Measurements from ENCODE around the gene FBXO22.
"Not testable (repeated sequence)": the region's sequence is repeated elsewhere in the genome, so short reads cannot be mapped to it uniquely, and the experiment has no call there.

The FBXO22 gene

DNA sequence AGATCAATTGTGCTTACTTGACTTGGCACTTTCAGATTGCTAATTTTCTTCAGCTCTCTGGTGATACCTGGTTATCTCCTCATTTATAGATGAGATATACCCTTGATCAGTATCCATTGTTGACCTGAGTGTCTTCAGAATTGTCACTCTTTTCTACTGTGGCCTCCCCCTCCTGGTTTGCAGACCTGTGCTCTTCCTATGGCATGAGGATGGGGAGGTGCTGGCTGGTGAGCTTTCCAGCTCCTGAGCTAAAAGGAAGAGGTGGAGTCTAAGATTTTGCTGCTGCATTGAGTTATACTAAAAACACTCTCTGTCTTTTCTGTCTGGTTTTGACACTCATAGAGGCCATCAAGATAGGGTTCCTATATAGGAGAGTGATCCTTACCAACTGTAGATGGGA lies 36.8 kb upstream of the FBXO22 start:
- no peak overlapping the region for H3K27ac ChIP-seq
- TF ChIP-seq, protein P1, sequence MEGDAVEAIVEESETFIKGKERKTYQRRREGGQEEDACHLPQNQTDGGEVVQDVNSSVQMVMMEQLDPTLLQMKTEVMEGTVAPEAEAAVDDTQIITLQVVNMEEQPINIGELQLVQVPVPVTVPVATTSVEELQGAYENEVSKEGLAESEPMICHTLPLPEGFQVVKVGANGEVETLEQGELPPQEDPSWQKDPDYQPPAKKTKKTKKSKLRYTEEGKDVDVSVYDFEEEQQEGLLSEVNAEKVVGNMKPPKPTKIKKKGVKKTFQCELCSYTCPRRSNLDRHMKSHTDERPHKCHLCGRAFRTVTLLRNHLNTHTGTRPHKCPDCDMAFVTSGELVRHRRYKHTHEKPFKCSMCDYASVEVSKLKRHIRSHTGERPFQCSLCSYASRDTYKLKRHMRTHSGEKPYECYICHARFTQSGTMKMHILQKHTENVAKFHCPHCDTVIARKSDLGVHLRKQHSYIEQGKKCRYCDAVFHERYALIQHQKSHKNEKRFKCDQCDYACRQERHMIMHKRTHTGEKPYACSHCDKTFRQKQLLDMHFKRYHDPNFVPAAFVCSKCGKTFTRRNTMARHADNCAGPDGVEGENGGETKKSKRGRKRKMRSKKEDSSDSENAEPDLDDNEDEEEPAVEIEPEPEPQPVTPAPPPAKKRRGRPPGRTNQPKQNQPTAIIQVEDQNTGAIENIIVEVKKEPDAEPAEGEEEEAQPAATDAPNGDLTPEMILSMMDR (conservative IDR thresholded peaks at IDR 0.05; ENCODE audit: low read depth): no peak
- ChIA-PET CTCF (no interaction called here), POLR2A (ENCODE audit: low non-redundant PET) (no interaction called here)
- DNase-seq (ENCODE audit: low spot score): no peak

DNA sequence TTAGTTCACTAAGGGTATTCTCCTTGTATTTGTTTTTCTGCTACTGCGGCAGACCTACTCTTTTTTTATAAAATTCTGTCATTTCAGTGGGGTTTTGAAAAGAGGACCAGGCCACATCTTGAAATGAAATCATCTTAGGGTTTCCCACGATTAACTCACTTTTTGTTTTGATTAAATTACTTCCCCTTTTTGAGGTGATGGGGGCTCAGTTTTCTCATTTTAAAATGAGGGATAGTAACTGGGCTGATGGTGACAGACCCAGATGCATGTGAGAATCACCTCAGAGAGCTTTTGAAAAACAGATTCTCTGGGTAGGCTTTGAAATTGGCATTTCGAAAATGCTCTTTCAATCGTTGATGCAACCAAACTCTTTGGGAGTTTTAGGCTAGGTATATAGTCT lies 36.2 kb upstream of the FBXO22 start:
- no peak overlapping the region for H3K27ac ChIP-seq
- ChIA-PET POLR2A (ENCODE audit: low non-redundant PET) (no interaction called here), CTCF (no interaction called here)

DNA sequence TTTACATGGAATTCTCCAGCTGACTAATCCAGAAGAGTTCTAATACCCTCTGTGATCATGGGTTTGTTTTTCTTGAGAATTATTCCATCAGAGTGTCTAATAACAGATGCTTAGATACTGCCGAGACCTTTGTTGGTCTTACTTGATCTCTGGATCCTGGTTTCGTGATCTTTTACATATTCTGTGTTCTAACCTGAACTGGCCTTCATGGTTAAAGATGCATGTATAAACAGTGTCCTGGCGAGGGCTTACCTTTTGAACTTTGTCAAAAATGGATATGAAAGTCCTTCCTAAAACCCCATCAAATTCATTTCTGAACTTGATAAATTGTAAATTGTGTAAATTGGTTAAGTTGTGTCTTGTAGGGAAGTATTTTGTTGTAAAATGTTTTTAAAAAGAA lies 35.7 kb upstream of the FBXO22 start:
- DNase-seq (ENCODE audit: low spot score): no peak
- TF ChIP-seq, protein P1 (conservative IDR thresholded peaks at IDR 0.05; ENCODE audit: low read depth): no peak
- ChIA-PET CTCF (no interaction called here), POLR2A (ENCODE audit: low non-redundant PET) (no interaction called here)
- no peak overlapping the region for H3K27ac ChIP-seq

More for the DNA sequence above, 36.2 kb upstream of the FBXO22 start:
- DNase-seq (ENCODE audit: low spot score): no peak
- TF ChIP-seq, protein P1 (conservative IDR thresholded peaks at IDR 0.05; ENCODE audit: low read depth): no peak

DNA sequence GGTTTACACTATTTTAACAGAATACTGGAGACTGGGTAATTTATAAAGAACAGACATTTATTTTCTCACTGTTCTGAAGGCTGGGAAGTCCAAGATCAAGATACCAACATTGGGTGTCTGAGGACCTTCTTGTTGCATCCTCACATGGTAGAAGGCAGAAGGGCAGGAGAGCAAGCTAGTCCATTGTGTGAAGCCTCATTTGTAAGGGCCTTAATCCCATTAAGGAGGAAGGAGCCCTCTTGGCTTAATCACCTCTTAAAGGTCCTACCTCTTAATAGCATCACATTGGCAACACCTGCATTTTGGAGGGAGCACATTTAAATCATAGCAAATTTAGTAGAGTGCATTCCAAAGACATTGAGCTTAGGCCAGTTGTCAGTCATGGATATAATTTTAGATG lies 34.2 kb upstream of the FBXO22 start:
- CTCF ChIA-PET: no interaction called here
- POLR2A ChIA-PET (ENCODE audit: low non-redundant PET): no interaction called here
- DNase-seq (ENCODE audit: low spot score): no peak
- TF ChIP-seq, protein P1 (conservative IDR thresholded peaks at IDR 0.05; ENCODE audit: low read depth): no peak
- H3K27ac ChIP-seq: no peak overlapping the region

DNA sequence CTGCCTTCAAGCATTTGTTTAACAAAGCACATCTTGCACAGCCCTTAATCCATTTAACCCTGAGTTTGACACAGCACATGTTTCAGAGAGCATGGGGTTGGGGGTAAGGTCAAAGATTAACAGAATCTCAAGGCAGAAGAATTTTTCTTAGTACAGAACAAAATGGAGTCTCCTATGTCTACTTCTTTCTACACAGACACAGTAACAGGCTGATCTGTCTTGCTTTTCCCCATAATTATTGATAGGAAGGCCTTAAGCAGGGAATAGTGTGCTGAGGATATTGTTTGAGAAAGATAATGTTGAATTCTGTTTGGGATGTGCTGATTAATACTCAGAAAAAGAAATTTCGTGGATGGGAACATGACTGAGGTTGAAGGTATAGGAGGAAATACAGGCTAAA lies 32.1 kb upstream of the FBXO22 start:
- CTCF ChIA-PET; POLR2A ChIA-PET (ENCODE audit: low non-redundant PET): not testable (repeated sequence)

DNA sequence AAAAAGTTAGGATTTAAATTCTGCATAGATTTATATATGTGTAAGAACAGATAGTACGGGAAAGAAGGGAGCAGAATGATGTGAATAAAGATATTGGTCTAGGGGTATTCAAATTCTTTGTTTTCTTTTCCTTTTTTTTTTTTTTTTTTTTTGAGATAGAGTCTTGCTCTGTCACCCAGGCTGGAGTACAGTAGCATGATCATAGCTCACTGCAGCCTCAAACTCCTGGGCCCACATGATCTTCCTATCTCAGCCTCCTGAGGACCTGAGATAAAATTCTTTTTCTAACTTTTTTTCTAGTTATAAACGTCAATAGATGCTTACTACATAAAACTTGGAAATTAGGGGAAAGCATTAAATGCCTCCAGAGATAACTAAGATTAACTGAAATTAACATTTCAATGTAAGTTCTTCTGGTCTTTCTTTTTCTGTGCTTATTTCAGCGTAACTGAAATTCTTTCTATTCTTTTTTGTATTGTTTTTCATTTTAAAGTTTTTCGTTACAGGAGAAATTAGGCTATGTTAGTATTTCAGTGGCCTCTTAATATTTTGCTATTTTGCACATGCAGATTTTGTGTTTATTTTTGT lies 31.2 kb upstream of the FBXO22 start:
- no peak overlapping the region for H3K27ac ChIP-seq
- TF ChIP-seq, protein P1 (conservative IDR thresholded peaks at IDR 0.05; ENCODE audit: low read depth): no peak
- CTCF ChIA-PET: no interaction called here
- DNase-seq (ENCODE audit: low spot score): no peak
- POLR2A ChIA-PET (ENCODE audit: low non-redundant PET): no interaction called here

More for the DNA sequence above, 32.1 kb upstream of the FBXO22 start:
- DNase-seq (ENCODE audit: low spot score); H3K27ac ChIP-seq: not testable (repeated sequence)

DNA sequence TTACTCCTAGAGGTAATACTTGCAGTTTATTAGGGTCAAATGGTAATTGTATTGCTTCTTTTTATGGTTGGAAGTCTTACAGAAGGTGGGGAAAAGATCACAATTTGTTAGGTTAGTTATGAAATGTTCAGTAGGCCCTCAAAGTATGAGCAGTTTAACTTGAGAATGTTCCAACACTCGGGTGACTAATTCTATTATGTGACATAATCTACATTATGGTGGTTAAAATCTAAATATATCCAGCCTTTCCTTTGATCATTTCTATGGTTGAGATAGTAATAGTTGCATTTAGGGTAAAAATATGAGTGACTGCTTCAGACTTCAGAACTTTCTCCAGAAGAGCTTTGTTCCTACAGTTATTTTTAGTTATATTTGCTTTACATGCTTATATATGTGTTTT lies 19.6 kb upstream of the FBXO22 start:
- TF ChIP-seq, protein P1 (conservative IDR thresholded peaks at IDR 0.05; ENCODE audit: low read depth): no peak
- no peak for DNase-seq (ENCODE audit: low spot score)
- H3K27ac ChIP-seq: no peak overlapping the region
- ChIA-PET POLR2A (ENCODE audit: low non-redundant PET) (no interaction called here), CTCF (interaction anchor here (0.6 to 0.9 kb wide), 3 partner anchors 31 to 385 kb away, joined by 3 to 4 read pairs (median 4); no protein-coding TSS in a partner anchor)

Data from RWPE1 (cell line).